Loucy (cell line): ENCODE measurements around the gene S100A3.
A peak's percentile ranks its signal among the peaks of the same experiment; 100 is the strongest.

Source experiments
- H2AFZ ChIP-seq: fragments of 200-600 bp; sonication (generic); 2 replicates; pipeline ENCODE4 v1.6.0; 2016; ENCODE audit warnings: antibody characterized with exemption, mild to moderate bottlenecking, low read length, moderate library complexity
- H3F3A ChIP-seq: fragments of 200-600 bp; 2 replicates; pipeline ENCODE4 v1.6.0; 2016; ENCODE audit warnings: antibody characterized with exemption, low read depth, mild to moderate bottlenecking
- H3K27me3 ChIP-seq: fragments of 200-600 bp; sonication (generic); 2 replicates; pipeline ENCODE4 v1.6.1; 2014; ENCODE audit warnings: low read length, mild to moderate bottlenecking; ENCODE audit not compliant: insufficient read depth, poor library complexity, severe bottlenecking
- H3K36me3 ChIP-seq: fragments of 200-600 bp; sonication (generic); 2 replicates; pipeline ENCODE4 v1.6.1; 2016; ENCODE audit warnings: low read length; ENCODE audit not compliant: insufficient read depth
- H3K4me1 ChIP-seq: fragments of 200-600 bp; sonication (generic); 2 replicates; pipeline ENCODE4 v1.5.1; 2014; ENCODE audit warnings: low read length, mild to moderate bottlenecking; ENCODE audit not compliant: insufficient read depth, poor library complexity, severe bottlenecking
- H3K4me2 ChIP-seq: fragments of 200-600 bp; sonication (generic); 2 replicates; pipeline ENCODE4 v1.6.0; 2014; ENCODE audit warnings: antibody characterized with exemption, low read length, low read depth, mild to moderate bottlenecking; ENCODE audit not compliant: poor library complexity, severe bottlenecking
- H3K4me3 ChIP-seq: fragments of 200-600 bp; sonication (generic); 2 replicates; pipeline ENCODE4 v1.5.1; 2014; ENCODE audit warnings: low read length, mild to moderate bottlenecking, mixed read lengths; ENCODE audit not compliant: poor library complexity, severe bottlenecking
- H3K79me2 ChIP-seq: fragments of 200-600 bp; sonication (generic); 2 replicates; pipeline ENCODE4 v1.6.1; 2014; ENCODE audit warnings: low read length; ENCODE audit not compliant: insufficient read depth
- H3K9ac ChIP-seq: fragments of 200-600 bp; sonication (generic); 2 replicates; pipeline ENCODE4 v1.6.0; 2014; ENCODE audit warnings: mild to moderate bottlenecking, low read depth, low read length, moderate library complexity; ENCODE audit not compliant: poor library complexity, severe bottlenecking
- H3K9me2 ChIP-seq: fragments of 200-600 bp; sonication (generic); replicated peaks from 2 replicates; pipeline ENCODE4 v1.6.1; 2016; ENCODE audit warnings: low read depth, low read length, mixed read lengths
- H3K9me3 ChIP-seq: fragments of 200-600 bp; sonication (generic); 2 replicates; pipeline ENCODE4 v1.6.1; 2014; ENCODE audit warnings: mild to moderate bottlenecking, antibody characterized with exemption, low read length, low read depth; ENCODE audit not compliant: insufficient read depth
- H4K20me1 ChIP-seq: fragments of 200-600 bp; sonication (generic); 2 replicates; pipeline ENCODE4 v1.6.0; 2014; ENCODE audit warnings: antibody characterized with exemption, low read length, mild to moderate bottlenecking; ENCODE audit not compliant: insufficient read depth, poor library complexity, severe bottlenecking
- CTCF ChIP-seq: fragments of 200-600 bp; sonication (generic); conservative IDR thresholded peaks from 2 replicates; pipeline ENCODE4 v1.5.1; 2014; ENCODE audit warnings: mild to moderate bottlenecking, antibody characterized with exemption, low read length
- EZH2phosphoT487 ChIP-seq: fragments of 200-600 bp; IDR thresholded peaks from 2 replicates; pipeline ENCODE4 v1.6.1; 2018; ENCODE audit warnings: antibody characterized with exemption, mild to moderate bottlenecking, moderate library complexity, borderline replicate concordance

S100A3 gene

GRCh38 chr1:153572569-153573015 lies 23.5 kb upstream of the S100A3 start:
- TF ChIP-seq EZH2phosphoT487 (no peak), CTCF (peak; percentile 94)
- Histone ChIP-seq H3K4me3 (no peak overlapping the region), H3K9me2 (no peaks in the 10 kb centered on the region), H3K36me3 (no peaks in the 10 kb centered on the region), H3K79me2 (no peaks in the 10 kb centered on the region), H3K9ac (no peak overlapping the region), H3K4me2 (peak overlapping the region; percentile 29), H3K9me3 (no peaks in the 10 kb centered on the region), H2AFZ (peak overlapping the region; percentile 35; the same call in 1 of the 2 replicates), H3K4me1 (peaks cover 21% of the 10 kb centered on the region), H3K27me3 (no peaks in the 10 kb centered on the region), H3F3A (no peaks in the 10 kb centered on the region), H4K20me1 (no peaks in the 10 kb centered on the region)

GRCh38 chr1:153571706-153572105 lies 22.6 kb upstream of the S100A3 start:
- no peaks in the 10 kb centered on the region for H4K20me1 ChIP-seq
- H3K79me2 ChIP-seq: no peaks in the 10 kb centered on the region
- H3K27me3 ChIP-seq: no peaks in the 10 kb centered on the region
- H3K36me3 ChIP-seq: no peaks in the 10 kb centered on the region
- no peak overlapping the region for H3K4me2 ChIP-seq
- TF ChIP-seq EZH2phosphoT487 (no peak), CTCF (no peak)
- no peak overlapping the region for H2AFZ ChIP-seq
- peaks cover 28% of the 10 kb centered on the region for H3K4me1 ChIP-seq
- no peaks in the 10 kb centered on the region for H3F3A ChIP-seq
- H3K4me3 ChIP-seq: no peak overlapping the region
- H3K9ac ChIP-seq: no peak overlapping the region
- H3K9me3 ChIP-seq: no peaks in the 10 kb centered on the region
- no peaks in the 10 kb centered on the region for H3K9me2 ChIP-seq

- Histone ChIP-seq H3K79me2 (no peaks in the 10 kb centered on the region), H3K4me1 (peaks cover 33% of the 10 kb centered on the region), H2AFZ (no peak overlapping the region), H3K36me3 (no peaks in the 10 kb centered on the region), H3K4me2 (no peak overlapping the region), H3K9me2 (no peaks in the 10 kb centered on the region), H3K27me3 (no peaks in the 10 kb centered on the region), H3K4me3 (no peak overlapping the region), H3K9ac (no peak overlapping the region), H3K9me3 (no peaks in the 10 kb centered on the region), H4K20me1 (no peaks in the 10 kb centered on the region), H3F3A (no peaks in the 10 kb centered on the region)
- no peak for TF ChIP-seq EZH2phosphoT487
- no peak for TF ChIP-seq CTCF
Measured at GRCh38 chr1:153570874-153571273, 21.8 kb upstream of the S100A3 start.
